ENCODE data around the gene CD99.

Gene CD99

DNA sequence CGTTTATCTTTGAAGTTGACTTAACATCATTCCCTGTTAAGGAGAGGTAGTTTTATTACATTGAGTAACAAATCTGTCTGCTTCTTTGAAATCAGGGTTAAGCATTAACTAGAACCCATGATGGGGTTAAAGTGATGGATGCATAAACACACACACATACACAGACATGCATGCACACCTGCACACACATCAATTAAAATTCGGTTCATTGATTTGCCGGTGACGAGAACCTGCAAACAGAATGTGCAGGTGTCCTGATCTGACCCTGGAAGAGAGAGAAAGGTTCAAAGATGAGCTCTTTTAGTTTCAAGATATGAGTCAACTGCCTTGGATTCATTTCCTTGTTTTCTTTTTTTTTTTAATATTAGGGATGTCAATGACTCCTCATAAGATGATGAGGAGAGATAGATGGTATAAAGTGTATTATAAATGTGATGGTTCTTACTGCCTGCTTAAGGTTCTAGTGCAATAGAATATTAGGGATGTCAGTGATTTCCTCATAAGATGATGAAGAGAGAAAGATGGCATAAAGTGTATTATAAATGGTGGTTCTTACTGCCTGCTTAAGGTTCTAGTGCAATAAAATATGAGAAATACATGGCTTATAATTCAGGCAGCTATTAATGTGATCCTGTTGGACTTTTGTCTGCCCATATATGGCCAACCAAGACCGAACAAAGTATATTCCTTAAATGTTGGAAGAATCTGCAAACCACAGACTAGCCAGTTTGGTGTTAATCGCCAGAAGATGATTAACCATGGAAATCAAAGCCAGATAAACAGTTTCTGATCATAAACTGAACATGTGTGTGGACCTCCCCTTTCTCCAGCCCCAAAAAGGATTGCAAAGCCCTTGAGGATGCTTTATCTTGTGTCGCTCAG lies 14.1 kb upstream of the CD99 start:
- DNase-seq (ENCODE audit: low spot score), result peak; percentile 16

DNA sequence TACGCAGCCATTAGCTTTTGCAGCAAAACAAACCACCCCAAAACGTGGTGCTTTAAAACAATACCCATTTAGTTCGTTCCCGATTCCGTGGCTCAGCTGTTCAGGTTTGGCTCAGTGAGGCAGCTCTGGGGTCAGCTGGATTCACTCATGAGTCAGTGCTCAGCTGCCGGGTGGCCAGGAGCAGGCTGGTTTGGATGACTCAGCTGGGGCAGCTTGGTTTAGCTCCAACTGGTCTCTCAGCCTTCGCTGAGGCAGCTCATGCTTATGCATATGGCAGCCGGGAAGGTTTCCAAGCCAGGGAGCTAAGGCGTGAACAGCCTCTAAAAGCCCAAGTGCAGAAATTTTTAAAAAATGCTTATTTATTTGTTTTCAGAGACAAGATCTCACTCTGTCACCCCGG lies 13.3 kb upstream of the CD99 start:
- DNase-seq (ENCODE audit: low spot score), result peak; percentile 71

GRCh38 chrX:2678583-2678982 lies 12.5 kb upstream of the CD99 start:
- DNase-seq (ENCODE audit: low spot score), result no peak

- no peak for DNase-seq (ENCODE audit: low spot score)
Measured at GRCh38 chrX:2679534-2680485, 11.3 kb upstream of the CD99 start.

- no peak for DNase-seq (ENCODE audit: low spot score)
Measured at GRCh38 chrX:2680486-2681348, 10.4 kb upstream of the CD99 start.

DNA sequence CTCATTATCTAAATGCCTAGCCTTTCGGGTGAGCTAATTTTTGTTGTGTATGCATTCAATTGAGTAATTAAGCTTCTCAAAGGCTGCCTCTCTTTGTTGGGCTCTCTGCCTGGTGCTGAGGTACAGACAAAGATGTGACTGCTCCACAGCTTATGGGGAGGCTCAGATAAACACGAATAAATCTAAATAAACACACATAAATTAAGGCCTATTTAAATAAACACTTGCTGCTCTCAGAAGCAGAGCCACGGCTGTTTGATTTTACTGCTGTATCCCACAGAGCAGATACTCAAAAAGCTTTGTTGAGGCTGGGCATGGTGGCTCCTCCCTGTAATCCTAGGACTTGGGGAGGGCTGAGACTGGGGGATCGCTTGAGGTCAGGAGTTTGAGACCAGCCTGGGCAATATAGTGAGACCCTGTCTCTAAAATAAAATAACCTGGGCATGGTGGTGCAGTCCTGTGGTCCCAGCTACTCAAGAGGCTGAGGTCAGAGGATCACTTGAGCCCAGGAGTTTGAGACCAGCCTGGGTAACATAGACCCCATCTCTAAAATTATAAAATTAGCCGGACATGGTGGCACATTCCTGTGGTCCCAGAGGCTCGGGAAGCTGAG lies 8.4 kb upstream of the CD99 start:
- DNase-seq (ENCODE audit: low spot score), result no peak

- no peak for DNase-seq (ENCODE audit: low spot score)
Measured at GRCh38 chrX:2684256-2684655, 6.8 kb upstream of the CD99 start.

- no peak for DNase-seq (ENCODE audit: low spot score)
Measured at GRCh38 chrX:2685886-2686285, 5.2 kb upstream of the CD99 start.

DNA sequence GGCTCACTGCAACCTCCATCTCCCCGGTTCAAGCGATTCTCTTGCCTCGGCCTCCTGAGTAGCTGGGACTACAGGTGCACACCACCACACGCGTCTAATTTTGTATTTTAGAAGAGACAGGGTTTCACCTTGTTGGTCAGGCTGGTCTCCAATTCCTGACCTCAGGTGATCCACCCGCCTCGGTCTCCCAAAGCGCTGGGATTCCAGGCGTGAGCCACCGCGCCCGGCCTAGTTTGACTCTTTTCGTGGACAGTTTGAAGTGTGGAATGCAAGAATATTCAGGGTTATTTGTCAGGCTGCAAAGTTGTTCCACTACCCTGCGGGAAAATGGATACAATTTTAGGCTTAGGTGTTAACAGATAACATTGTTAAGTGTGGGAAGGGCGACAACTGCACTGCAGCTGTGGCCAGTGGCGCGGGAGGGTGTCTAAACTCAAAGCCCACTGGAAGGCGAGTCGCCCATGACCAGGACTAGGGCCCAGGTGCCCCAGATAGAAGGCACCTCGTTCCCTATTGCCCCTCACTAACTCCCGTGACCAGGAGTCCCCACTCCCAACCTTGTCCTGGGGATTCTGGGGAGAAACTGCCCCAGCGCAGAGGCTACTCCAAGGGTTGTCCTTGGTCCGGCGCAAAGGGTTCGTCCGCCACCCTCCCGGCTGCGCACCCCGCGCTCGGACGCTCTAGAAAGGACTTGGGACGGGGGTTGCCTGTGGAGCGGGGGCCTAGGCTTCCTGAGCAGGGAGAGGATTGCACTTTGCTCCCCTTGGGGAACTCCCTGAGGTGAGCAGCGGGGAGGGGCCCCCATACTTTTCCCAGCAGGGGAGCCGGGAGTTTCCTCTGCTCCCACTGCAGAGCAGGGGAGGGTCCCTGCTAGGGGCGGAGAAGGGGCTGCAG lies 1.1 kb upstream of the CD99 start:
- no peak for DNase-seq (ENCODE audit: low spot score)

GRCh38 chrX:2691543-2692220 lies 587 bp downstream of the CD99 start:
- no peak for DNase-seq (ENCODE audit: low spot score)

- no peak for DNase-seq (ENCODE audit: low spot score)
Measured at GRCh38 chrX:2692221-2693112, 1.4 kb downstream of the CD99 start.

DNA sequence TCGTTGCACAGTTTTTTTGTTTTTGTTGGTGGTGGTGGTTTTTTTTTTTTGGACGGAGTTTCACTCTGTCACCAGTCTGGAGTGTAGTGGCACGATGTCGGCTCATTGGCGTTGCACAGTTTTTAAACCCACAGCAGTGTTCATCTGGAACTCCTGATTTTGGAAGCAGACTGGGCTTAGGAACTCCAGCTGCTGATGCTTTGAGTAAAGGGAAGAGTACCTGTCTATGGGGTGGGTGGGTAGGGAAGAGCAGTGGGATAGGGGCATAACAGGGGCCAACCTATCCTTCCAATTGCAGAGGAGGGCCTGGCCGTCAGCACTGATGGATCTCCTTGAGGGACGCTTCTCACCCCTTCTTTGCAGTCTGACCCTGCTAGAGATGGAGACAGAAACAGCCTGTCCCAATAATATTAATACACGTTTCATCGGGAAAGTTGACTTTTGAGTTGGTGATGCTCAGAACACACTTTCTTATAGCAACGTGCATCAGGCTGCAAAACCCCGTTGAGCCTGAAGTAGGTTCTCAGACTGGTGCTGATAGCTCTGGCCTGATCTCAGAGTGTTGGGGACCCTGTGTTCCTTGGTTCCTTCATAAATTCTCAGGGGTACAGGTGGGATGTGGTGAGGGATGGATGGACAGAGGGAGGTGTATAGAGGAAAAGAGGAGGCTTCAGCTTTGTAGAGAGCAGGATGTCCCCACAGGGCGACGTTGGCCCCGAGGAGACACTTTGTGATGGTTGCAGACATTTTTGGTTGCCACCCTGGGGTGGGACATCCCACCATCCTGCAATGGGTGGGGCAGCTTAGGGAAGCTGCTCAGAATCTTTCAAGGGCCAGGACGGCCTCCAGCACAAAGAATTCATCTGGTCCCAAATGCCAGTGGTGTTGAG lies 2.3 kb downstream of the CD99 start:
- no peak for DNase-seq (ENCODE audit: low spot score)

DNA sequence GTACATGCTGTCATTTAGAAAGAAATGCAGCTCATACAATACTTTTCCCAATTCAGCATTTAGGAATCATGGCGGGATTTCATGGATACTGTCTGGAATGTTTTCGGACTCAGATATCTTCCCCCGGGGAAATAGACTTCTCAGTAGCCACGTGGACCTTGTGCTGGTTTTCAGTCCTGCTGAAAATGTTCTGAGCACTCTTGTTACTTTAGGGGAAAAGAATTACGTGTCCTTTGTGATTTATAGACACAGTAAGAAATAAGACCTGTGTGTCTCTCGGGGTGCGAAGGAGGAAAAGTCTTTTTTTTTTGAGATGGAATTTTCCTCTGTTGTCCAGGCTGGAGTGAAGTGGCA lies 3.8 kb downstream of the CD99 start:
- DNase-seq (ENCODE audit: low spot score), result no peak

- DNase-seq (ENCODE audit: low spot score), result no peak
Measured at GRCh38 chrX:2696698-2697215, 5.7 kb downstream of the CD99 start.

DNA sequence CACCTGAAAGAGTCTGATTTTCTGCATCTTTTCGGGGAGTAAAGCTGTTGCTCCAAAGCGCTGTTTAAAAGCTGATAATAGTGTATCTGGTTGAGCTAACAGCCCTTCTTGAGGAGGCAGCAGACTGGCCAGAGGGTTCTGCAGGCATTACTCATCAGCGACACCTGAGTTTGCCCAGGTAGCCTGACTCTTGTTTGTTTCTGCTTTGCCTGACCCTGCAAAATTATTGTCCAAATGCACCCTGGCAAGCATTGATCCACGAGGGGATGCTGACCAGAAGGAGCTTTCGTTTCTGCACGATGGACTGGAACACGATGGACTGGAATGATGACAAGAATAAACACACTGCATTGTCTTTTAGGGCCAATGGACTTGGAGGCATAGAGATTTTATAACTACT lies 6.2 kb downstream of the CD99 start:
- DNase-seq (ENCODE audit: low spot score), result no peak

DNA sequence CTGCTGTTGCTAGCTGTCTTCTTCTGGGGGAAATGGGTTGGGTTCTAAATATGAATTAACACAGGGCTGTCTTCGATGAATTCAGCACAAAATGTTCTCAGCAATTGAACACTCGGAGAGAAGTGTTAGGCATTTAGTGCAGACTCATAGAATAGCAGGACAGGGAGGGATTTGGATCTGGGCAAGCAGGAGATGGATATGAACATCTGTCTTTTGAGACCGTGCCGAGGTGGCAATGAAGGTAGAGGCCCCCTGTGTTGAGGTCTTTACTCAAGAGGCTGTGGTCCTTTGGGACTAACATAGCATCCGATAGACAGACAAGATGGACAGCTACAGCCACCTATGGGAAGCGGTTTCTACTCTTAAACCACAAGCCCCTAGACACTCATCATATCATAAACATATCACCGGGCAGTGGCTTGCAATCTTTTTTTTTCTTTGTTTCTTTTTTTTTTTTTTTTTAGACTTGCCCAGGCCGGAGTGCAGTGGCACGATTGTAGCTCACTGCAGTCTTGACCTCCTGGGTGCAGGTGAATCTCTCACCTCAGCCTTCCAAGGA lies 6.7 kb downstream of the CD99 start:
- no peak for DNase-seq (ENCODE audit: low spot score)

DNA sequence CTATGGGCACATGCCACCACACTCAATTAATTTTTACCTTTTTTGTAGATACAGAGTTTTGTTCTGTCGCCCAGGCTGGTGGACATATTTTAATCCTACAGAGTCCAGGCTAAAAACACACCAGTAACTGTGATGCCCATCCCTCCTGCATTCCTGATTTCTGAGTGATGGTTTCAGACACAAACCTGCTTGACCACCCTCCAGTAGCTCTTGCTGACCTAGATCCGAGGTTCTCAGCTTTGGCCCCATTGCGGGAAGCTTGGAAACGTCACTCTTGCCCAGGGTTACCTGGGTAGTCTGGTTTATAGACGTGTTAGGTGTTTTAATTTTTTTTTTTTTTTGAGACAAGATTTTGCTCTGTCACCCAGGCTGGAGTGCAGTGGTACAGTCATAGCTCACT lies 7.5 kb downstream of the CD99 start:
- no peak for DNase-seq (ENCODE audit: low spot score)
